Epithelial cell of esophagus (primary cell): ENCODE results near the gene TOX2.

Experiments used
- DNase-seq: peaks from one replicate; pipeline ENCODE4 v3.0.0; 2010; ENCODE audit warnings: low read depth
- H3K4me3 ChIP-seq: 2 replicates; pipeline ENCODE4 v1.5.1; 2011; ENCODE audit warnings: mild to moderate bottlenecking, low read length, control low read depth
- CTCF ChIP-seq: IDR thresholded peaks from 2 replicates; pipeline ENCODE4 v1.5.1; 2011; ENCODE audit warnings: low read depth, mild to moderate bottlenecking, low read length, control low read depth, inconsistent platforms; ENCODE audit not compliant: insufficient read depth; ENCODE audit errors: missing control alignments

The TOX2 gene

GRCh38 chr20:43987018-43987417, 72.4 kb downstream of the TOX2 start:
- no peak for TF ChIP-seq CTCF
- DNase-seq: no peak
- H3K4me3 ChIP-seq: no peak overlapping the region

- no peak overlapping the region for H3K4me3 ChIP-seq
- no peak for TF ChIP-seq CTCF
- no peak for DNase-seq
Observed at GRCh38 chr20:43987531-43987930, 72.9 kb downstream of the TOX2 start.

GRCh38 chr20:43988451-43988850, 73.8 kb downstream of the TOX2 start:
- DNase-seq: no peak
- H3K4me3 ChIP-seq: no peak overlapping the region
- TF ChIP-seq CTCF: no peak

GRCh38 chr20:43988867-43989266, 74.2 kb downstream of the TOX2 start:
- no peak for TF ChIP-seq CTCF
- DNase-seq: no peak
- H3K4me3 ChIP-seq: no peak overlapping the region

- no peak for TF ChIP-seq CTCF
- no peak overlapping the region for H3K4me3 ChIP-seq
- no peak for DNase-seq
Observed at GRCh38 chr20:43991261-43991660, 76.6 kb downstream of the TOX2 start.

- DNase-seq: no peak
- H3K4me3 ChIP-seq: no peak overlapping the region
- TF ChIP-seq CTCF: no peak
Observed at GRCh38 chr20:43991982-43992381, 77.3 kb downstream of the TOX2 start.

GRCh38 chr20:43992885-43993284, 78.2 kb downstream of the TOX2 start:
- no peak for TF ChIP-seq CTCF
- no peak overlapping the region for H3K4me3 ChIP-seq
- no peak for DNase-seq
